ENCODE data around the gene PRR22.

The PRR22 gene

DNA sequence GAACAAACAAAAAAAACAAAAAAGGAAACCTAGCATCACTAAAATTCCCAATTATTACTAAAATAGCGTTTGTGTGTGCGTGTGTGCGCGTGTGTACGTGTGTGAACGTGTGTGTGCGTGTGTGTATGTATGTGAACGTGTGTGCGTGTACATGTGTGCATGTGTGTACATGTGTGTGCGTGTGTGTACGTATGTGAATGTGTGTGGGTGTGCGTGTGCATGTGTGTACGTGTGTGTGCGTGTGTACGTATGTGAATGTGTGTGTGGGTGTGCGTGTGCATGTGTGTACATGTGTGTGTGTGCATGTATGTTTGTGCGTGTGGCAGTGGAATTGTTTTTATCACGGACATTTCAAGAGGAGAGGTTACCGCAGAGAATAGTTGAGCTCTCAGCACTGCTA lies 42.5 kb downstream of the PRR22 start:
- no peak for TF ChIP-seq YY1 (IDR thresholded peaks at IDR 0.05; ENCODE audit: low read depth)
- TF ChIP-seq FOXM1 (IDR thresholded peaks at IDR 0.05; ENCODE audit: borderline replicate concordance, low read depth), result no peak
- no peak for TF ChIP-seq EP300 (IDR thresholded peaks at IDR 0.05; ENCODE audit: borderline replicate concordance)
- TF ChIP-seq TCF12 (IDR thresholded peaks at IDR 0.05; ENCODE audit: low read depth), result no peak
- no peak for TF ChIP-seq REST (IDR thresholded peaks at IDR 0.05; ENCODE audit: low read depth)
- no peak for TF ChIP-seq CEBPB (IDR thresholded peaks at IDR 0.05)
- TF ChIP-seq USF1 (IDR thresholded peaks at IDR 0.05), result no peak
- no peak for TF ChIP-seq CREB1 (IDR thresholded peaks at IDR 0.05; ENCODE audit: low read depth)

- TF ChIP-seq TCF12 (IDR thresholded peaks at IDR 0.05; ENCODE audit: low read depth), result no peak
- no peak for TF ChIP-seq TAF1 (IDR thresholded peaks at IDR 0.05; ENCODE audit: low read depth)
- TF ChIP-seq EP300 (IDR thresholded peaks at IDR 0.05; ENCODE audit: borderline replicate concordance), result no peak
- no peak for TF ChIP-seq FOXM1 (IDR thresholded peaks at IDR 0.05; ENCODE audit: borderline replicate concordance, low read depth)
- no peak for TF ChIP-seq TEAD4 (IDR thresholded peaks at IDR 0.05)
- no peak for TF ChIP-seq REST (IDR thresholded peaks at IDR 0.05; ENCODE audit: low read depth)
- TF ChIP-seq CREB1 (IDR thresholded peaks at IDR 0.05; ENCODE audit: low read depth), result no peak
- no peak for TF ChIP-seq CEBPB (IDR thresholded peaks at IDR 0.05)
- TF ChIP-seq EGR1 (IDR thresholded peaks at IDR 0.05), result no peak
- TF ChIP-seq MAX (IDR thresholded peaks at IDR 0.05), result no peak
- TF ChIP-seq USF1 (IDR thresholded peaks at IDR 0.05), result no peak
- TF ChIP-seq YY1 (IDR thresholded peaks at IDR 0.05; ENCODE audit: low read depth), result no peak
- no peak for TF ChIP-seq NFIC (IDR thresholded peaks at IDR 0.05)
- no peak for TF ChIP-seq ZBTB7A (IDR thresholded peaks at IDR 0.05; ENCODE audit: low read depth)
- no peak for TF ChIP-seq RAD21 (IDR thresholded peaks at IDR 0.05; ENCODE audit: low read depth)
These were observed 46.1 kb downstream of the PRR22 start for GRCh38 chr19:5738423-5738822.

All from Ishikawa (cell line).